H1 (cell line): ENCODE data around the gene WBP1. TPM values are rescaled to one million over a fixed set of nuclear protein-coding genes. Genes with fewer than 3 reads are reported as not detected.

Experiments
- KDM1A ChIP-seq: fragments of 200-600, 300-600 bp; sonication (generic); IDR thresholded peaks from 2 replicates; pipeline ENCODE4 v1.7.1; 2016; ENCODE audit warnings: mild to moderate bottlenecking, low read length, borderline replicate concordance
- MAFK ChIP-seq: IDR thresholded peaks from 2 replicates; pipeline ENCODE4 v1.6.1; 2012; ENCODE audit warnings: low read depth, mild to moderate bottlenecking, improper control_type of control experiment, low read length
- SP4 ChIP-seq: IDR thresholded peaks from 2 replicates; pipeline ENCODE4 v1.6.1; 2012; ENCODE audit warnings: low read length, inconsistent platforms
- TEAD4 ChIP-seq: IDR thresholded peaks from 2 replicates; pipeline ENCODE4 v1.6.1; 2012; ENCODE audit warnings: low read depth, low read length, inconsistent platforms, mixed read lengths
- polyA plus RNA-seq, 7 experiments: library from polyadenylated mRNA; depleted of rRNA in 3 of 7; stranded (reverse) in 5 of 7; unstranded in 2 of 7; fragments of >200 nt in 5 of 7; fragments of 200-250 nt in 2 of 7; gene quantifications; 1 replicate in 5 of 7; 2 replicates in 1 of 7; 4 replicates in 1 of 7; pipeline versions ENCODE4 v1.2.1 to v1.2.3, GENCODE V29; 2011 to 2013; ENCODE audit warnings: missing spikeins in 2 of 7, mixed read lengths in 2 of 7
- total RNA-seq: library from RNA; stranded (reverse); fragmentation: NEBNext Ultra II Directional; extraction: Animal tissue kit (Norgen Biotek cat#: 25700); gene quantifications from 2 replicates; pipeline ENCODE4 v1.2.1, GENCODE V29; 2021
- TF ChIP-seq, protein P1 (sequence below), 3 experiments: IDR thresholded peaks; 1 replicate in 2 of 3; 2 replicates in 1 of 3; pipeline versions ENCODE4 v1.5.1 to v1.6.1; 2011; ENCODE audit warnings: low read length in 3 of 3, mild to moderate bottlenecking in 3 of 3, inconsistent platforms in 2 of 3, low read depth in 1 of 3, moderate library complexity in 1 of 3; ENCODE audit not compliant: insufficient read depth in 1 of 3; ENCODE audit errors: control extremely low read depth in 1 of 3
- TF ChIP-seq, protein P2 (sequence below): fragments of 300-600 bp; sonication (generic); IDR thresholded peaks from 2 replicates; pipeline ENCODE4 v1.7.1; 2012; ENCODE audit warnings: low read length, moderate library complexity, mild to moderate bottlenecking, inconsistent platforms; ENCODE audit not compliant: insufficient replicate concordance

WBP1 gene
- total and polyA plus RNA-seq, 2 of the 8 experiments (the other 6 are each of a cell fraction or from before 2014, with no cell fraction given) = 57.2 to 190 TPM

DNA sequence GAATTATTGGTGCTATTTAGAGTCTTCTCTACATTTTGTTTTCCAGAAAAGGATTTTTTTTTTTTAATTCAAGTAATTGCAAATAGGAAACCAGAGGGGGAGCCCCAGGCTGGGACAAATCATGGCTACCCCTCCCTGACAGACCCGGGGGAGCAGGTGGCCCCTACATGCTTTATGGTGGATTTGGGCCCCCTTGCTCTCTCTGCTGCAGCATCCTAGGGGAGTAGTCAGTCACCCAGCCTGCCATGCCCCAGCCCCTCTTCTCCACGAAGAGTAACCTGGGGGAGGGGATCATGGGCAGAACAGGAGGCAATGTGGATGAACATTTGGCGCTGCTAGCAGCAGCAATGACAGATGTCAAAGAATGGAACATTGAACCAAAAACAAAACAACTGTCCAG lies 41.5 kb upstream of the WBP1 start (continued):
- TF ChIP-seq, protein P1, sequence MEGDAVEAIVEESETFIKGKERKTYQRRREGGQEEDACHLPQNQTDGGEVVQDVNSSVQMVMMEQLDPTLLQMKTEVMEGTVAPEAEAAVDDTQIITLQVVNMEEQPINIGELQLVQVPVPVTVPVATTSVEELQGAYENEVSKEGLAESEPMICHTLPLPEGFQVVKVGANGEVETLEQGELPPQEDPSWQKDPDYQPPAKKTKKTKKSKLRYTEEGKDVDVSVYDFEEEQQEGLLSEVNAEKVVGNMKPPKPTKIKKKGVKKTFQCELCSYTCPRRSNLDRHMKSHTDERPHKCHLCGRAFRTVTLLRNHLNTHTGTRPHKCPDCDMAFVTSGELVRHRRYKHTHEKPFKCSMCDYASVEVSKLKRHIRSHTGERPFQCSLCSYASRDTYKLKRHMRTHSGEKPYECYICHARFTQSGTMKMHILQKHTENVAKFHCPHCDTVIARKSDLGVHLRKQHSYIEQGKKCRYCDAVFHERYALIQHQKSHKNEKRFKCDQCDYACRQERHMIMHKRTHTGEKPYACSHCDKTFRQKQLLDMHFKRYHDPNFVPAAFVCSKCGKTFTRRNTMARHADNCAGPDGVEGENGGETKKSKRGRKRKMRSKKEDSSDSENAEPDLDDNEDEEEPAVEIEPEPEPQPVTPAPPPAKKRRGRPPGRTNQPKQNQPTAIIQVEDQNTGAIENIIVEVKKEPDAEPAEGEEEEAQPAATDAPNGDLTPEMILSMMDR (IDR thresholded peaks at IDR 0.05; ENCODE audit: control extremely low read depth in 1 of 3, insufficient read depth in 1 of 3, low read depth in 1 of 3, low read length in 3 of 3) = no peak
- TF ChIP-seq KDM1A = no peak
- TF ChIP-seq SP4 = no peak
- no peak for TF ChIP-seq TEAD4
- TF ChIP-seq MAFK = no peak
- TF ChIP-seq, protein P2, sequence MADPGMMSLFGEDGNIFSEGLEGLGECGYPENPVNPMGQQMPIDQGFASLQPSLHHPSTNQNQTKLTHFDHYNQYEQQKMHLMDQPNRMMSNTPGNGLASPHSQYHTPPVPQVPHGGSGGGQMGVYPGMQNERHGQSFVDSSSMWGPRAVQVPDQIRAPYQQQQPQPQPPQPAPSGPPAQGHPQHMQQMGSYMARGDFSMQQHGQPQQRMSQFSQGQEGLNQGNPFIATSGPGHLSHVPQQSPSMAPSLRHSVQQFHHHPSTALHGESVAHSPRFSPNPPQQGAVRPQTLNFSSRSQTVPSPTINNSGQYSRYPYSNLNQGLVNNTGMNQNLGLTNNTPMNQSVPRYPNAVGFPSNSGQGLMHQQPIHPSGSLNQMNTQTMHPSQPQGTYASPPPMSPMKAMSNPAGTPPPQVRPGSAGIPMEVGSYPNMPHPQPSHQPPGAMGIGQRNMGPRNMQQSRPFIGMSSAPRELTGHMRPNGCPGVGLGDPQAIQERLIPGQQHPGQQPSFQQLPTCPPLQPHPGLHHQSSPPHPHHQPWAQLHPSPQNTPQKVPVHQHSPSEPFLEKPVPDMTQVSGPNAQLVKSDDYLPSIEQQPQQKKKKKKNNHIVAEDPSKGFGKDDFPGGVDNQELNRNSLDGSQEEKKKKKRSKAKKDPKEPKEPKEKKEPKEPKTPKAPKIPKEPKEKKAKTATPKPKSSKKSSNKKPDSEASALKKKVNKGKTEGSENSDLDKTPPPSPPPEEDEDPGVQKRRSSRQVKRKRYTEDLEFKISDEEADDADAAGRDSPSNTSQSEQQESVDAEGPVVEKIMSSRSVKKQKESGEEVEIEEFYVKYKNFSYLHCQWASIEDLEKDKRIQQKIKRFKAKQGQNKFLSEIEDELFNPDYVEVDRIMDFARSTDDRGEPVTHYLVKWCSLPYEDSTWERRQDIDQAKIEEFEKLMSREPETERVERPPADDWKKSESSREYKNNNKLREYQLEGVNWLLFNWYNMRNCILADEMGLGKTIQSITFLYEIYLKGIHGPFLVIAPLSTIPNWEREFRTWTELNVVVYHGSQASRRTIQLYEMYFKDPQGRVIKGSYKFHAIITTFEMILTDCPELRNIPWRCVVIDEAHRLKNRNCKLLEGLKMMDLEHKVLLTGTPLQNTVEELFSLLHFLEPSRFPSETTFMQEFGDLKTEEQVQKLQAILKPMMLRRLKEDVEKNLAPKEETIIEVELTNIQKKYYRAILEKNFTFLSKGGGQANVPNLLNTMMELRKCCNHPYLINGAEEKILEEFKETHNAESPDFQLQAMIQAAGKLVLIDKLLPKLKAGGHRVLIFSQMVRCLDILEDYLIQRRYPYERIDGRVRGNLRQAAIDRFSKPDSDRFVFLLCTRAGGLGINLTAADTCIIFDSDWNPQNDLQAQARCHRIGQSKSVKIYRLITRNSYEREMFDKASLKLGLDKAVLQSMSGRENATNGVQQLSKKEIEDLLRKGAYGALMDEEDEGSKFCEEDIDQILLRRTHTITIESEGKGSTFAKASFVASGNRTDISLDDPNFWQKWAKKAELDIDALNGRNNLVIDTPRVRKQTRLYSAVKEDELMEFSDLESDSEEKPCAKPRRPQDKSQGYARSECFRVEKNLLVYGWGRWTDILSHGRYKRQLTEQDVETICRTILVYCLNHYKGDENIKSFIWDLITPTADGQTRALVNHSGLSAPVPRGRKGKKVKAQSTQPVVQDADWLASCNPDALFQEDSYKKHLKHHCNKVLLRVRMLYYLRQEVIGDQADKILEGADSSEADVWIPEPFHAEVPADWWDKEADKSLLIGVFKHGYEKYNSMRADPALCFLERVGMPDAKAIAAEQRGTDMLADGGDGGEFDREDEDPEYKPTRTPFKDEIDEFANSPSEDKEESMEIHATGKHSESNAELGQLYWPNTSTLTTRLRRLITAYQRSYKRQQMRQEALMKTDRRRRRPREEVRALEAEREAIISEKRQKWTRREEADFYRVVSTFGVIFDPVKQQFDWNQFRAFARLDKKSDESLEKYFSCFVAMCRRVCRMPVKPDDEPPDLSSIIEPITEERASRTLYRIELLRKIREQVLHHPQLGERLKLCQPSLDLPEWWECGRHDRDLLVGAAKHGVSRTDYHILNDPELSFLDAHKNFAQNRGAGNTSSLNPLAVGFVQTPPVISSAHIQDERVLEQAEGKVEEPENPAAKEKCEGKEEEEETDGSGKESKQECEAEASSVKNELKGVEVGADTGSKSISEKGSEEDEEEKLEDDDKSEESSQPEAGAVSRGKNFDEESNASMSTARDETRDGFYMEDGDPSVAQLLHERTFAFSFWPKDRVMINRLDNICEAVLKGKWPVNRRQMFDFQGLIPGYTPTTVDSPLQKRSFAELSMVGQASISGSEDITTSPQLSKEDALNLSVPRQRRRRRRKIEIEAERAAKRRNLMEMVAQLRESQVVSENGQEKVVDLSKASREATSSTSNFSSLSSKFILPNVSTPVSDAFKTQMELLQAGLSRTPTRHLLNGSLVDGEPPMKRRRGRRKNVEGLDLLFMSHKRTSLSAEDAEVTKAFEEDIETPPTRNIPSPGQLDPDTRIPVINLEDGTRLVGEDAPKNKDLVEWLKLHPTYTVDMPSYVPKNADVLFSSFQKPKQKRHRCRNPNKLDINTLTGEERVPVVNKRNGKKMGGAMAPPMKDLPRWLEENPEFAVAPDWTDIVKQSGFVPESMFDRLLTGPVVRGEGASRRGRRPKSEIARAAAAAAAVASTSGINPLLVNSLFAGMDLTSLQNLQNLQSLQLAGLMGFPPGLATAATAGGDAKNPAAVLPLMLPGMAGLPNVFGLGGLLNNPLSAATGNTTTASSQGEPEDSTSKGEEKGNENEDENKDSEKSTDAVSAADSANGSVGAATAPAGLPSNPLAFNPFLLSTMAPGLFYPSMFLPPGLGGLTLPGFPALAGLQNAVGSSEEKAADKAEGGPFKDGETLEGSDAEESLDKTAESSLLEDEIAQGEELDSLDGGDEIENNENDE = no peak
